NOMO-1 treated with dmso at 0.1 percent for 144 hours (cell line): ENCODE results near the gene CDK6.

Source experiments
- DNase-seq: peaks from one replicate; lab custom pipeline; 2025; ENCODE audit not compliant: unreplicated experiment; lab: John Stamatoyannopoulos, UW

CDK6 gene

GRCh38 chr7:92715963-92716362 lies 120.4 kb downstream of the CDK6 start:
- no peak for DNase-seq

DNA sequence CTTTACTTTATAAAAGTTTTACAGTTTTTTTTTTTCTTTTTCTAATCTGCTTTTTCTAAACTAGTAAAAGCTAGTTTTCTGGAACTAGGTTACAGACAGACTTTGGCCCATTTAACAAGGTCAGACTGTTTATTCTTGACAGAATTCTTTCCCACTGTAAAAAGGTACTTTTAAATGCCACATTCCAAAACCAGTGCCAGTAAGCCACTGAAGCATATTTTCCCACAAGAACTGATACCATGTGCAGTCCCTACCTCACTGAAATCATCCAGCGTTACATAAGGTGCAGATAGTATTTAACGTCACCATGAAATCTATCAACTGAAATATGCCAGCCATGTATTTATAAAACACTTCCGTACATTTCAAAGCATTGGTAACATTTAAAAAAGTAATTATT lies 121.6 kb downstream of the CDK6 start:
- DNase-seq, result no peak

GRCh38 chr7:92714280-92714679 lies 122.1 kb downstream of the CDK6 start:
- DNase-seq, result no peak

DNA sequence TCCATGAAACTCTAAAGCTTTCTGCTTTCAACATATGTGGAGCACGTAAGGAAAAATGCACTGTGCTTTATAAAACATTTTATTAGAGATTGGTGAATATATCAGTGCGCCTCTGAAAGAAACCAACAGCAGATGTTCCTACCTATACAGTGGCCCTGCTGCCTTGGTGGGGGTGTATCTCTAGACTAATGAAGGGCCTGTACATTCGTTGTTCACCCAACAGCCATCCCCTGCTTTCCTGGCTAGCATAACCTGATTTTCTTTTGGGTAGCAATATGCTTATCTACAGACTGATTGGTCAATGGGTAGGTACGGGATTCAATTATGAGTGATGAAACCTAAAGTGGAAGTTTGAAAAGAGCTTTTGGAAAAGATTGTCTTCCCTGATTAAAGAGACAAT lies 126.5 kb downstream of the CDK6 start:
- DNase-seq, result no peak

- no peak for DNase-seq
Measured at GRCh38 chr7:92709150-92709549, 127.2 kb downstream of the CDK6 start.

GRCh38 chr7:92708111-92709042 lies 128.0 kb downstream of the CDK6 start:
- DNase-seq, result no peak

DNA sequence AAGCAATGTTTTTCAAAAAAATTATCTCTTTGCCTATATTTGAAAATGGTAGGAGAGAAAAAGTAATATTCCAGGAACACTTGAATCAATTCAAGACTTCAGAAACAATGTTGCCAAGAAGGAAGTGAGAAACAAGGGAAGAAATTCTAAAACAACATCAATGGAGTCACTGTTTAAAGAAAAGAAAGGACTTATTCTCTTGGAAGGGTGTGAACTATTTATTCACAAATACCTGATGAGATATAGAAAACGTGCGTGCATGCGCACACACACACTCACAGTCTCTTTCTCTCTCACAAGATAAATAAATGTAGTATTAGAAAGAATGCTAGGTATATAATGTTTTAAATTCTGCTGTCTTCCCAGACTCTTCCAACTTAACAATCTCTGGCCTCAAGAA lies 128.9 kb downstream of the CDK6 start:
- no peak for DNase-seq

DNA sequence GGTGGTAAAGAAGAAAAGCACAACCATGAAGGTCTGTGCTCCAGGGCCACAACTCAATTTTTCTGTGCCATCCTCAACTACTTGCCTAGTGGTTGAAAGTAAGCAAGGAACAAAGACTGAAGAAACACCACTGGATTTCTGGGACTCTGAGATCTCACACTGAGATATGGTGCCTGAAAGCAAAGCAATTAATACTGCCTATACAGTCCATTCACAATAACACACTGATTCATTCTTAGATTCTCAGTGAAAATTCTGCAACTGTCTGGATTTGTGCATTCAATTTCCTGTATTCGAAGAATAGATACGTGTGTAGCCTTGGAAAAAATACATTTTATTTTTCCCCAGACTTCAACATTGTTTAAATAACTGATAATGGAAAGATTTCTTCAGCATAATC lies 129.8 kb downstream of the CDK6 start:
- DNase-seq, result no peak

DNA sequence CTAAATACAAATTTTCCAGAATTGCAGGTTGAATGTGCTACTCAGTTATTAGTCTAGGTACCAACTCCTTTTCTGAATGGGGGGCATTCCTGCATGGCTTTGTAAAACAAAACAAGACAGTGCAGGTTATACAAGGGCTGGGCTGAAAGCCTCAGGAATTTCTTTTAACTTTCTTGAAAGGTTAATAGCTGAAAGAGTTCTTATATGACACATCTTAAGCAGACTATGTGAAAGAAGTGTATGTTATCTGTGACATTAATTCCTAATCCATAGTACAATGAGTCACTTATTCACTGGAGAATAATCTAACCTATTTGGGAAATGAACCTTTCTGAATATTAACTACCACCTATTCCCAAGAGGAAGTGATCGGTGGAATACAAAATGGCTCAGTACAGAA lies 130.5 kb downstream of the CDK6 start:
- no peak for DNase-seq

- no peak for DNase-seq
Measured at GRCh38 chr7:92704858-92705257, 131.5 kb downstream of the CDK6 start.

GRCh38 chr7:92702535-92702934 lies 133.8 kb downstream of the CDK6 start:
- no peak for DNase-seq

GRCh38 chr7:92699966-92700514 lies 136.3 kb downstream of the CDK6 start:
- no peak for DNase-seq

- DNase-seq, result no peak
Measured at GRCh38 chr7:92699560-92699959, 136.8 kb downstream of the CDK6 start.

GRCh38 chr7:92698237-92698841 lies 138.0 kb downstream of the CDK6 start:
- no peak for DNase-seq

GRCh38 chr7:92697414-92697813 lies 139.0 kb downstream of the CDK6 start:
- DNase-seq, result no peak

GRCh38 chr7:92697012-92697411 lies 139.4 kb downstream of the CDK6 start:
- no peak for DNase-seq

DNA sequence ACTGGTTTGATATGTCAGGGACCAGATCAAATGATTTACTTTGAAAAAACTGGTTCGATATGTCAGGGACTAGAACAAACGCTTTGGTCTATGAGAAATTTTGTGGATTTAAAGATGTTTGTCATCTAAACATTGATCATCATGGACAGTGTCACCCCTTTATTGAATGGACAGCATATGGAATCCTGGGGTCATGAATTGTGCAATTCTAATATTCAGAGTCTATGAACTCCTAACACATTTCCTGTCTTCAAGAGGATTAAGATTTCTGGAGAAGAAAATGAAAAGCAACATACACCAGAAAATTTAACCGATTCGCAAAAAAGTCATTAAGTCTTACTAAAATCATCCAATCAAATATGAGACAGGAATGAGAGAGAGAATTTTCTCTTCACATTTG lies 139.8 kb downstream of the CDK6 start:
- no peak for DNase-seq

DNA sequence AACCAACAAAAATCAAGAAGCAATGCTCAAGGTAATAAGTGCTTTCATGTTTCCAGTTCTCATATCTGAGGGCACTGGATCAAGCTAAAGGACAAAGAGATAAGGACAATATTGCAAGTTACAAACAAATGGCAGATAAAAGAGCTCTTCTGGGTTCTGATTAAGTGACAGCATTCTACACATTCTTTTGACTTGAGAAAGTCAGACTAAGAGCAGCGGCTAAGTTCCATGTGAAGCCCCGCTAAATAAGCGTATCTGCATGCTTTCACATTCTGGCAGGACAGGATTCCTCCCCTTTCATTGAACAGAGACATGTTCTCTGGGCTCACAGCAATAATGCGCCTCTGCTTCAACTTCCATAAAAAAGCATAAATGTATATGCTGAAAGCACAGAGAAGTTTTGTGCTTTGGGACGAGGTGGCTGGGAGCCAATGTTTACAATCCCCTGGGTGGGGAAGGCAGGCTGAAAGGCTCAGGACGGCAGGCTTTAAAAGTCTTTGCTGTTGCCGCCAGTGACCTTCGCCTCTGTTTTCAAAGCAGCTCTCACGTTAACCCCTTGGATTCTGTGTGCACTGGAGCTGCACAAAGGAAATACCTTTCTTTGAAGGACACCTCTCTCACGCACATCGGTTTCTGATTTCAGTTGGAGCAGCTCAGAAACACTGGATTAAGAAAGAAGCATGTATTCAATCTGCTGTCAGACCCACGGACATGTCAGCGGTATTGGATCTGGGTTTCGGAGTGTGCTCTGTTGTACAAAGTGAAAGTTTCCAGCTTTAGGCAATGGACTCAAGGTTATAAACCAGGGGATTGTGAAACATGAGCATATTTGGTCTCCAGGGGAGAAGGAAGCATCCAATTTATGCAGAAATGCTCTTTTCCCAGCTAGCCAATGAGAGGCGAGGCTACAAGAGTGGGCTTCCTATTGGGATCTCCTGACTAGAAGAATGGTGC lies 140.8 kb downstream of the CDK6 start:
- DNase-seq, result no peak

DNA sequence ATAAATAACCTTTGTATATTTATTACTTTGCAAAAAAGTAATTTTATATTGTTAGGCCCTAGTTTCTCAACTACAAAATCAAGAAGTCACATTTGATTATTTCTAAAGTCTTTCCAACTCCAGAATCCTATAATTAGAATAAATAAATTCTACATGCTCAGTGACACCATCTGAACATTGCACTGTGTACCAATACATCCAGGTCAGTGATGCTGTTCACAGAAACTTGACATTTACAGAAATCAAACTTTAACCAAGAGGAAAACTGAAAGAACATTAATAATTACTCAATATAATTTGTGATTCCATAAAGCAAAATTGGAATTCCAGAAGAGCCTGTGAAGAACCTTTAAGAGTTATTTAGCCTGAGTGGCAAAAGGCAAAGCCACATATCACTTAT lies 142.2 kb downstream of the CDK6 start:
- no peak for DNase-seq

- no peak for DNase-seq
Measured at GRCh38 chr7:92693519-92693918, 142.9 kb downstream of the CDK6 start.

DNA sequence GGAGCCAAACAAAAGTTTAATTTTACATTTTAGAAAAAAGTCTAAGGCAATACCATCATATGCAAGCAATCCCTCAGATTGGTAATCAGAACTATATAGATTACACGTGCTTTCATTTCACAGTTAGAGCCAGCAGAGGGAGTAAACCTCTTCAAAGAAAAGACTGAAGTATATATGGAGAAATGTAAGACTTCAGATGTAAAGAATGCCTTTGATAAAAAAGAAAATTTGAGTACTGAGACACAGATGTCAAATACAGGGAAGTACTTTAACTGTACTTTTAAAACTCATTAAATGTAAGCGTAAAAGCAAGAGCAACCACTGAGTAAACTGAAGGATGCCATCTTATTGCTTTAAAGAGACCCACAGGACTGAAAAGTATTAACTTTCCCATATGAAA lies 144.8 kb downstream of the CDK6 start:
- peak; percentile 77 for DNase-seq
